ENCODE results near the gene PGBD4.
"Not testable (repeated sequence)": the region's sequence is repeated elsewhere in the genome, so short reads cannot be mapped to it uniquely, and the experiment has no call there.

The PGBD4 gene

GRCh38 chr15:34109797-34110663 is 8.1 kb downstream of the PGBD4 start:
- Histone ChIP-seq H3K27ac (no peak overlapping the region), H3K4me3 (no peak overlapping the region)

- no peak overlapping the region for H3K27ac ChIP-seq
- no peak overlapping the region for H3K4me3 ChIP-seq
Observed at GRCh38 chr15:34111488-34111887, 9.6 kb downstream of the PGBD4 start.

- Histone ChIP-seq H3K27ac (no peak overlapping the region), H3K4me3 (no peak overlapping the region)
Observed at GRCh38 chr15:34114215-34114614, 12.3 kb downstream of the PGBD4 start.

- Histone ChIP-seq H3K4me3 (no peak overlapping the region), H3K27ac (no peak overlapping the region)
Observed at GRCh38 chr15:34114739-34115138, 12.9 kb downstream of the PGBD4 start.

- no peak overlapping the region for H3K27ac ChIP-seq
- no peak overlapping the region for H3K4me3 ChIP-seq
Observed at GRCh38 chr15:34116620-34117019, 14.7 kb downstream of the PGBD4 start.

GRCh38 chr15:34119291-34119690 is 17.4 kb downstream of the PGBD4 start:
- Histone ChIP-seq H3K27ac (no peak overlapping the region), H3K4me3 (no peak overlapping the region)

GRCh38 chr15:34120420-34120819 is 18.5 kb downstream of the PGBD4 start:
- not testable (repeated sequence) for H3K4me3 ChIP-seq, H3K27ac ChIP-seq

GRCh38 chr15:34121786-34122185 is 19.9 kb downstream of the PGBD4 start:
- not testable (repeated sequence) for H3K27ac ChIP-seq, H3K4me3 ChIP-seq

- H3K4me3 ChIP-seq = no peak overlapping the region
- no peak overlapping the region for H3K27ac ChIP-seq
Observed at GRCh38 chr15:34122771-34123183, 20.9 kb downstream of the PGBD4 start.

GRCh38 chr15:34124651-34125050 is 22.8 kb downstream of the PGBD4 start:
- no peak overlapping the region for H3K27ac ChIP-seq

GRCh38 chr15:34125945-34126344 is 24.1 kb downstream of the PGBD4 start:
- Histone ChIP-seq H3K27ac (no peak overlapping the region), H3K4me3 (no peak overlapping the region)

More at GRCh38 chr15:34124651-34125050, 22.8 kb downstream of the PGBD4 start:
- H3K4me3 ChIP-seq = no peak overlapping the region

GRCh38 chr15:34126522-34126921 is 24.6 kb downstream of the PGBD4 start:
- no peak overlapping the region for H3K4me3 ChIP-seq

GRCh38 chr15:34128898-34129297 is 27.0 kb downstream of the PGBD4 start:
- H3K4me3 ChIP-seq = no peak overlapping the region
- H3K27ac ChIP-seq = no peak overlapping the region

More at GRCh38 chr15:34126522-34126921, 24.6 kb downstream of the PGBD4 start:
- no peak overlapping the region for H3K27ac ChIP-seq

- Histone ChIP-seq H3K27ac (no peak overlapping the region), H3K4me3 (no peak overlapping the region)
Observed at GRCh38 chr15:34132881-34133280, 31.0 kb downstream of the PGBD4 start.

GRCh38 chr15:34133511-34133910 is 31.6 kb downstream of the PGBD4 start:
- H3K27ac ChIP-seq = no peak overlapping the region
- H3K4me3 ChIP-seq = no peak overlapping the region

- no peak overlapping the region for H3K27ac ChIP-seq
- H3K4me3 ChIP-seq = no peak overlapping the region
Observed at GRCh38 chr15:34147371-34148140, 45.7 kb downstream of the PGBD4 start.

- Histone ChIP-seq H3K27ac (no peak overlapping the region), H3K4me3 (no peak overlapping the region)
Observed at GRCh38 chr15:34154725-34155204, 52.9 kb downstream of the PGBD4 start.

- Histone ChIP-seq H3K4me3 (no peak overlapping the region), H3K27ac (no peak overlapping the region)
Observed at GRCh38 chr15:34155859-34156258, 54.0 kb downstream of the PGBD4 start.

All from skin epidermis (tissue), 12 donors.